Measurements from ENCODE around the gene FGF6. TPM values are rescaled to one million over a fixed set of nuclear protein-coding genes. Genes with fewer than 3 reads are reported as not detected.

The FGF6 gene
- total RNA-seq, 1 donor from 2014 or later = not detected

DNA sequence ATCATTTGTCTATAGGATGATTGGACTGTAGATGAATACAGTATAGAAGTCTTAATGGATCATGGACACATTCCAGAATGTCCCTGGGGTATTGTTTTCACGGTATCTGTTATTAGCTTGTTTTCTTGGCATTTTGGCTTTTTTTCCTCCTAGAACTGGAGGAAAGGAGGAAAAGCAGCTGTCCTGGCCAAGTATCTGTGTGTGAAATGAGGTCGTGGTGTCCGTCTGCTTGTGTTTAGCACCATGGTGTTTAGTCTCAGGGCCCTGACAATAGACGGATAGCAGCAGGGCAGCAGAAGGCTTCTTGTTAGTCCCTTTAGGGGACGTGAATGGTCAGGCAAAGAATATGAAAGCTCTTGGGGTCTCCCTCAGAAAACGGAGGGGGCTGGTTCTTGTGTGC lies 21.2 kb downstream of the FGF6 start:
- Mint-ChIP-seq H3K27me3 (ENCODE audit: low read depth) (peaks cover 13% of the 10 kb centered on the region), H3K4me3 (ENCODE audit: low read depth) (no peak overlapping the region), H3K27ac (no peak overlapping the region), H3K9me3 (no peaks in the 10 kb centered on the region), H3K4me1 (ENCODE audit: low read depth) (peaks cover 5% of the 10 kb centered on the region), H3K36me3 (ENCODE audit: low read depth) (no peaks in the 10 kb centered on the region)
- no peak for DNase-seq (ENCODE audit: low spot score)
- intact Hi-C loops (cut with micrococcal nuclease) = no loop called here

DNA sequence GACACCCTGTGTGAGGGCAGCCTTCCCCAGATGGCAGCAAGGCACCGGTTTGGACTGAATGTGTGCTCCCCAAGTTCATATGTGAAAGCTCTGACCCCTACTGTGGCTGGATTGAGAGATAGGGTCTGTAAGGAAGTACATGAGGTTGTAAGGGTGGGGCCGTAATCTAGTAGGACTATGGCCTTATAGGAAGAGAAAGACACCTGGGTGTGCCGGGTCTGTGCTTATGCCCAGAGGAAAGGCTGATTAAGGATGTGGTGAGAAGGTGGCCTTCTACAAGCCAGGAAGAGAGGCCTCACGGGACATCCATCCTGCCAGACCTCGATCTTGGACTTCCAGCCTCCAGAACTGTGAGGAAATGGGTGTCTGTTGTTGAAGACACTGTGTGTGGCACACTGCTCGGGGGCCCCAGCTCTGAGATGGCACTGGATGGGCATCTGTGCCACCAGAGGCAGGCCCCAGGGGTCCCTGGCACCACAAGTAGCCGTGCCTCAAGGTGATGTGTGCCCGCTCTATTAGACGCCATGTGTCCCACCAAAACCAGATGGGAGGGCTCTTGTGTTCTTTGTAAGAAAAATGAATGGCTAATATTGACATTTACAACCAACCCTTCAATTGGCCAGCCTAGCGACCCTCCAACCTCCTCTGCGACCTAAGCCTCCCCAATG lies 22.0 kb downstream of the FGF6 start:
- intact Hi-C loops (cut with micrococcal nuclease) = no loop called here
- no peak for DNase-seq (ENCODE audit: low spot score)
- Mint-ChIP-seq H3K4me3 (ENCODE audit: low read depth) (no peak overlapping the region), H3K36me3 (ENCODE audit: low read depth) (no peaks in the 10 kb centered on the region), H3K27ac (no peak overlapping the region), H3K4me1 (ENCODE audit: low read depth) (peaks cover 5% of the 10 kb centered on the region), H3K27me3 (ENCODE audit: low read depth) (peaks cover 10% of the 10 kb centered on the region), H3K9me3 (no peaks in the 10 kb centered on the region)

- no peak overlapping the region for H3K27ac Mint-ChIP-seq
- H3K9me3 Mint-ChIP-seq = no peaks in the 10 kb centered on the region
- H3K4me1 Mint-ChIP-seq (ENCODE audit: low read depth) = peaks cover 5% of the 10 kb centered on the region
- H3K27me3 Mint-ChIP-seq (ENCODE audit: low read depth) = peaks cover 9% of the 10 kb centered on the region
- no peaks in the 10 kb centered on the region for H3K36me3 Mint-ChIP-seq (ENCODE audit: low read depth)
- no peak overlapping the region for H3K4me3 Mint-ChIP-seq (ENCODE audit: low read depth)
- no peak for DNase-seq (ENCODE audit: low spot score)
- intact Hi-C loops (cut with micrococcal nuclease) = no loop called here
Observed at GRCh38 chr12:4422985-4423384, 22.6 kb downstream of the FGF6 start.

DNA sequence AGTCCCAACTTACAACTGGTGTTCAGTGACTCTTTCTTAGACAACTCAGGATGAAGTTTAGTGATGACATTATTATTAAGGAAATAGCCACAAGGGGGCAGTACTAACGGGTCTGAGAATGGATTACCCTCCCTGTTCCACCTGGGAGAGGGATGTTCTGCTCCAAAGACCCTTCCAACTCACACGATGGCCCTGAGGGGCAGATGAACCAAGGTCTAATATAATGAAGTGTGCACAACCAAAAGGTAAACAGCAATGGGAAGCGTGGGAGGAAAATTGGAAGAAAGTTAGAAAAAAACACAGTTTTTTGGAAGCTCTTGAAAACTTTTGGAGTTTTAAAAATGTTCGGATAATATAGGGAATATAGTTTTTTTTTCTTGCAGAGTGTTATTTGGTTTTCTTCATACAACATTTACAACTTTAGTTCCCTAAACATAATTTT lies 24.0 kb downstream of the FGF6 start:
- DNase-seq (ENCODE audit: low spot score) = no peak
- intact Hi-C loops (cut with micrococcal nuclease) = loop anchor here (1.0 kb wide), 1 partner anchor 106 kb away; no protein-coding TSS in a partner anchor
- no peak overlapping the region for H3K27ac Mint-ChIP-seq

GRCh38 chr12:4420138-4420670 lies 25.4 kb downstream of the FGF6 start:
- H3K27me3 Mint-ChIP-seq (ENCODE audit: low read depth) = peaks cover 22% of the 10 kb centered on the region
- intact Hi-C loops (cut with micrococcal nuclease) = no loop called here
- H3K9me3 Mint-ChIP-seq = no peaks in the 10 kb centered on the region
- H3K4me3 Mint-ChIP-seq (ENCODE audit: low read depth) = no peak overlapping the region
- H3K4me1 Mint-ChIP-seq (ENCODE audit: low read depth) = peaks cover 19% of the 10 kb centered on the region
- no peaks in the 10 kb centered on the region for H3K36me3 Mint-ChIP-seq (ENCODE audit: low read depth)
- H3K27ac Mint-ChIP-seq = no peak overlapping the region
- no peak for DNase-seq (ENCODE audit: low spot score)

More for the DNA sequence above, 24.0 kb downstream of the FGF6 start:
- Mint-ChIP-seq H3K9me3 (no peaks in the 10 kb centered on the region), H3K4me1 (ENCODE audit: low read depth) (peaks cover 8% of the 10 kb centered on the region), H3K36me3 (ENCODE audit: low read depth) (no peaks in the 10 kb centered on the region), H3K4me3 (ENCODE audit: low read depth) (no peak overlapping the region), H3K27me3 (ENCODE audit: low read depth) (peaks cover 15% of the 10 kb centered on the region)

DNA sequence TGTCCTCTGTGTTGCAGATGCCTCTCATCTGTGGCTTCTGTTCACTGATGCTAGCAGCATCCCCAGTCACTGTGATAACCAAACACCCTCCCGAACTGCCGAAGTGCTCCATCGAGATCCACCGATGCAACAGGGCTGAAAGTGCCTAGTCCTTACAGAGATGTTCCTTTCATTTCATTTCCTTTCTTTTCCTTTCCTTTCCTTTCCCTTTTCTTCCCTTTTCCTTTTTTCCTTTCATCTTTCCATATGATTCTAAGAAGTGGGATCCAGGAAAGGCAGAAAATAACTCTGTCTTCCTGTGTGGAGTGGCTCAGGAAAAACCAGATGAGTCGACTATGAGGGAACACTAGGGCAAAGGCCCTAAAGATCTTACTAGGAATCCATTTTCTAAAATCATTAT lies 26.7 kb downstream of the FGF6 start:
- intact Hi-C loops (cut with micrococcal nuclease) = loop anchor here (10.0 kb wide), 1 partner anchor 86 kb away; no protein-coding TSS in a partner anchor
- Mint-ChIP-seq H3K4me1 (ENCODE audit: low read depth) (peaks cover 32% of the 10 kb centered on the region), H3K27me3 (ENCODE audit: low read depth) (peaks cover 22% of the 10 kb centered on the region)

GRCh38 chr12:4417936-4418335 lies 27.7 kb downstream of the FGF6 start:
- H3K27me3 Mint-ChIP-seq (ENCODE audit: low read depth) = peaks cover 22% of the 10 kb centered on the region
- intact Hi-C loops (cut with micrococcal nuclease) = loop anchor here (10.0 kb wide), 1 partner anchor 87 kb away; no protein-coding TSS in a partner anchor

More for the DNA sequence above, 26.7 kb downstream of the FGF6 start:
- no peak for DNase-seq (ENCODE audit: low spot score)
- Mint-ChIP-seq H3K36me3 (ENCODE audit: low read depth) (no peaks in the 10 kb centered on the region), H3K27ac (no peak overlapping the region), H3K9me3 (no peaks in the 10 kb centered on the region), H3K4me3 (ENCODE audit: low read depth) (no peak overlapping the region)

GRCh38 chr12:4417455-4417854 lies 28.2 kb downstream of the FGF6 start:
- no peak overlapping the region for H3K27ac Mint-ChIP-seq
- intact Hi-C loops (cut with micrococcal nuclease) = loop anchor here (10.0 kb wide), 1 partner anchor 87 kb away; no protein-coding TSS in a partner anchor

More at GRCh38 chr12:4417936-4418335, 27.7 kb downstream of the FGF6 start:
- Mint-ChIP-seq H3K36me3 (ENCODE audit: low read depth) (no peaks in the 10 kb centered on the region), H3K27ac (no peak overlapping the region), H3K9me3 (no peaks in the 10 kb centered on the region), H3K4me1 (ENCODE audit: low read depth) (peaks cover 37% of the 10 kb centered on the region), H3K4me3 (ENCODE audit: low read depth) (no peak overlapping the region)
- no peak for DNase-seq (ENCODE audit: low spot score)

DNA sequence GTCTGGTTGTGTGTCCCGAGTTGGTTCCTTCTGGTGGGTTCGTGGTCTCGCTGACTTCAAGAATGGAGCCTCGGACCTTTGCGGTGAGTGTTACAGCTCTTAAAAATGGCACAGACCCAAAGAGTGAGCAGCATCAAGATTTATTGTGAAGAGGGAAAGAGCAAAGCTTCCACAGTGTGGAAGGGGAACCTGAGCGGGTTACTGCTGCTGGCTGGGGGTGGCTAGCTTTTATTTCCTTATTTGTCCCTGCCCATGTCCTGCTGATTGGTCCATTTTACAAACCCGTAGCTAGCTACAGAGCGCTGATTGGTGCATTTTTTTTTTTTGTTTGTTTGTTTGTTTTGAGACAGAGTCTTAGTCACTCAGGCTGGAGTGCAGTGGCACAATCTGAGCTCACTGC lies 29.3 kb downstream of the FGF6 start:
- no peak overlapping the region for H3K27ac Mint-ChIP-seq
- no peaks in the 10 kb centered on the region for H3K36me3 Mint-ChIP-seq (ENCODE audit: low read depth)
- peaks cover 32% of the 10 kb centered on the region for H3K27me3 Mint-ChIP-seq (ENCODE audit: low read depth)
- no peak for DNase-seq (ENCODE audit: low spot score)
- peaks cover 34% of the 10 kb centered on the region for H3K4me1 Mint-ChIP-seq (ENCODE audit: low read depth)
- intact Hi-C loops (cut with micrococcal nuclease) = loop anchor here (10.0 kb wide), 1 partner anchor 89 kb away; no protein-coding TSS in a partner anchor
- no peak overlapping the region for H3K4me3 Mint-ChIP-seq (ENCODE audit: low read depth)
- H3K9me3 Mint-ChIP-seq = no peaks in the 10 kb centered on the region

More at GRCh38 chr12:4417455-4417854, 28.2 kb downstream of the FGF6 start:
- Mint-ChIP-seq H3K4me3 (ENCODE audit: low read depth) (no peak overlapping the region), H3K4me1 (ENCODE audit: low read depth) (peaks cover 37% of the 10 kb centered on the region), H3K9me3 (no peaks in the 10 kb centered on the region), H3K36me3 (ENCODE audit: low read depth) (no peaks in the 10 kb centered on the region), H3K27me3 (ENCODE audit: low read depth) (peaks cover 24% of the 10 kb centered on the region)
- no peak for DNase-seq (ENCODE audit: low spot score)

DNA sequence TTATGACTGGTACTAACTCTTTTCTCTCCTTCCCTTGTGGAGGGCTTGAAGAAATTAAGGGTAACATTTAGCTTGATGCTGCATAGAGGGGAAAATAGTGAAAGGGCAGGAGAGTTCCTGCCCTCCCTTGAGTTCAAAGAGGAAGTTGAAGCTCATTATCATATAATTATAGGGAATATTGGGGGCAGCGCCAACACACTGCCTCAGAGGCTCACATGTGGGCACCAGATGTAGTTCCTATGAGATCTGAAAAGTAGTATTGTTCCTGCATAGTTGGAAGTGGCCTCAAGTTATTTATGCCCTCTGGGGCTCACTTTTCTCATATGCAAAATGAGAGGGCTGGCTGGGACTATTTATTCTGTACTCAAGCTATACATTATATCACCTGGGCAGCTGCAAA lies 33.1 kb downstream of the FGF6 start:
- Mint-ChIP-seq H3K36me3 (ENCODE audit: low read depth) (no peaks in the 10 kb centered on the region), H3K4me1 (ENCODE audit: low read depth) (peaks cover 32% of the 10 kb centered on the region), H3K27me3 (ENCODE audit: low read depth) (peaks cover 38% of the 10 kb centered on the region), H3K4me3 (ENCODE audit: low read depth) (no peak overlapping the region), H3K9me3 (no peaks in the 10 kb centered on the region), H3K27ac (no peak overlapping the region)
- no peak for DNase-seq (ENCODE audit: low spot score)
- intact Hi-C loops (cut with micrococcal nuclease) = loop anchor here (10.0 kb wide), 1 partner anchor 92 kb away; no protein-coding TSS in a partner anchor

- H3K27ac Mint-ChIP-seq = no peak overlapping the region
- peaks cover 37% of the 10 kb centered on the region for H3K27me3 Mint-ChIP-seq (ENCODE audit: low read depth)
- H3K36me3 Mint-ChIP-seq (ENCODE audit: low read depth) = no peaks in the 10 kb centered on the region
- no peak overlapping the region for H3K4me3 Mint-ChIP-seq (ENCODE audit: low read depth)
- DNase-seq (ENCODE audit: low spot score) = no peak
- intact Hi-C loops (cut with micrococcal nuclease) = loop anchor here (10.0 kb wide), 1 partner anchor 93 kb away; no protein-coding TSS in a partner anchor
- peaks cover 31% of the 10 kb centered on the region for H3K4me1 Mint-ChIP-seq (ENCODE audit: low read depth)
- no peaks in the 10 kb centered on the region for H3K9me3 Mint-ChIP-seq
Observed at GRCh38 chr12:4412056-4412455, 33.6 kb downstream of the FGF6 start.

GRCh38 chr12:4407136-4407535 lies 38.5 kb downstream of the FGF6 start:
- no peaks in the 10 kb centered on the region for H3K36me3 Mint-ChIP-seq (ENCODE audit: low read depth)
- DNase-seq (ENCODE audit: low spot score) = no peak
- no peaks in the 10 kb centered on the region for H3K4me1 Mint-ChIP-seq (ENCODE audit: low read depth)
- H3K4me3 Mint-ChIP-seq (ENCODE audit: low read depth) = no peak overlapping the region
- H3K27ac Mint-ChIP-seq = no peak overlapping the region
- intact Hi-C loops (cut with micrococcal nuclease) = no loop called here
- no peaks in the 10 kb centered on the region for H3K9me3 Mint-ChIP-seq
- peaks cover 21% of the 10 kb centered on the region for H3K27me3 Mint-ChIP-seq (ENCODE audit: low read depth)

Data from activated T-helper 2 cell treated with anti-CD3 and anti-CD28 coated beads, Interferon-gamma antibody, Interleukin-2, Interleukin-4, amounts not matched to agents 10 μg/mL and 5 μg/mL and 100 μg/mL, durations not matched to agents 14 hours and 24 hours and 36 hours (primary cell).